Calu3 (cell line): ENCODE data around the gene OR1M1. TPM values are rescaled to one million over a fixed set of nuclear protein-coding genes. Genes with fewer than 3 reads are reported as not detected.
A peak's percentile ranks its signal among the peaks of the same experiment; 100 is the strongest.

Experiments used
- BruUV-seq: library from RNA; stranded (reverse); fragments of 400-500 nt; replicated peaks from 2 replicates; lab custom pipeline; 2021; lab: Mats Ljungman, UMichigan
- CTCF ChIA-PET: fragments of 300-600 bp; sonication (Branson Sonifier 250); formaldehyde crosslinking; loops from one replicate; lab custom pipeline; 2022; ENCODE audit warnings: antibody characterized with exemption; lab: Charles Lee
- DNase-seq: peaks from one replicate; pipeline ENCODE4 v3.0.0; 2022
- H3K27ac Mint-ChIP-seq: one replicate; pipeline ENCODE4 v1.8.0; 2022; ENCODE audit warnings: mixed read lengths; ENCODE audit not compliant: unreplicated experiment
- H3K27me3 Mint-ChIP-seq: one replicate; pipeline ENCODE4 v1.8.0; 2022; ENCODE audit warnings: mixed read lengths; ENCODE audit not compliant: unreplicated experiment
- H3K36me3 Mint-ChIP-seq: one replicate; pipeline ENCODE4 v1.8.0; 2022; ENCODE audit warnings: mild to moderate bottlenecking, moderate library complexity, mixed read lengths; ENCODE audit not compliant: insufficient read depth, unreplicated experiment
- H3K4me1 Mint-ChIP-seq: one replicate; pipeline ENCODE4 v1.8.0; 2022; ENCODE audit warnings: mild to moderate bottlenecking, low read depth, mixed read lengths; ENCODE audit not compliant: unreplicated experiment
- H3K4me3 Mint-ChIP-seq: one replicate; pipeline ENCODE4 v1.8.0; 2022; ENCODE audit warnings: mild to moderate bottlenecking, low read depth, moderate library complexity, mixed read lengths; ENCODE audit not compliant: unreplicated experiment
- H3K9me3 Mint-ChIP-seq: one replicate; pipeline ENCODE4 v1.8.0; 2022; ENCODE audit warnings: low read depth, mixed read lengths; ENCODE audit not compliant: unreplicated experiment
- CTCF ChIP-seq: fragments of 200-600 bp; IDR thresholded peaks from one replicate; pipeline ENCODE4 v1.8.0; 2022; ENCODE audit warnings: antibody characterized with exemption; ENCODE audit not compliant: unreplicated experiment
- intact Hi-C: fragments of 100-400 bp; cut with micrococcal nuclease; formaldehyde crosslinking; loops from one replicate; pipeline ENCODE4 v1.10.0; 2022; ENCODE audit not compliant: unreplicated experiment
- total RNA-seq: library from RNA; stranded (reverse); gene quantifications from 2 replicates; pipeline ENCODE4 v1.2.3, GENCODE V29; 2022

OR1M1 gene
- total RNA-seq, 1 experiment from 2014 or later, result not detected

- CTCF ChIA-PET, result no interaction called here
- BruUV-seq, result no TSS peak
- Mint-ChIP-seq H3K4me1 (no peaks in the 10 kb centered on the region), H3K9me3 (peaks cover 4% of the 10 kb centered on the region), H3K4me3 (no peak within 1 kb of the TSS), H3K27ac (no peak within 1 kb of the TSS), H3K27me3 (no peaks in the 10 kb centered on the region), H3K36me3 (no peaks in the 10 kb centered on the region)
- TF ChIP-seq CTCF, result no peak
- intact Hi-C loops, result no loop called here
- no peak for DNase-seq
Measured at GRCh38 chr19:9115307-9115813, 28.5 kb downstream of the OR1M1 start, which contains the start of gene OR7G1. Gene OR7G1 (minus strand): TSS chr19:9115763. CDS start chr19:9115763, 0 bp downstream.

GRCh38 chr19:9116547-9116946, 29.7 kb downstream of the OR1M1 start:
- intact Hi-C loops, result no loop called here
- Mint-ChIP-seq H3K27ac (no peak overlapping the region), H3K36me3 (no peaks in the 10 kb centered on the region), H3K4me1 (no peaks in the 10 kb centered on the region), H3K9me3 (peaks cover 4% of the 10 kb centered on the region), H3K27me3 (no peaks in the 10 kb centered on the region), H3K4me3 (no peak overlapping the region)
- CTCF ChIA-PET, result no interaction called here
- DNase-seq, result no peak
- BruUV-seq, result no TSS peak
- TF ChIP-seq CTCF, result no peak

- Mint-ChIP-seq H3K36me3 (no peaks in the 10 kb centered on the region), H3K27ac (peak within 1 kb of the TSS; percentile 56), H3K4me3 (no peak within 1 kb of the TSS), H3K27me3 (no peaks in the 10 kb centered on the region), H3K4me1 (no peaks in the 10 kb centered on the region), H3K9me3 (peaks cover 11% of the 10 kb centered on the region)
- no peak for TF ChIP-seq CTCF
- no peak for DNase-seq
- no TSS peak for BruUV-seq
- intact Hi-C loops, result no loop called here
- CTCF ChIA-PET, result interaction anchor here (0.6 kb wide), 1 partner anchor 9 kb away, joined by 7 read pairs; no protein-coding TSS in a partner anchor
Measured at GRCh38 chr19:9126900-9127405, 40.1 kb downstream of the OR1M1 start, which contains the start of gene OR7G3. Gene OR7G3 (minus strand): TSS chr19:9126950. CDS start chr19:9126950, 0 bp downstream.

- no peaks in the 10 kb centered on the region for H3K4me1 Mint-ChIP-seq
- H3K27me3 Mint-ChIP-seq, result no peaks in the 10 kb centered on the region
- intact Hi-C loops, result no loop called here
- TF ChIP-seq CTCF, result no peak
- no TSS peak for BruUV-seq
- CTCF ChIA-PET, result no interaction called here
- peak; percentile 72 for DNase-seq
- peaks cover 12% of the 10 kb centered on the region for H3K9me3 Mint-ChIP-seq
- peak overlapping the region; percentile 64 for H3K27ac Mint-ChIP-seq
- no peaks in the 10 kb centered on the region for H3K36me3 Mint-ChIP-seq
- no peak overlapping the region for H3K4me3 Mint-ChIP-seq
Measured at GRCh38 chr19:9128171-9128570, 41.3 kb downstream of the OR1M1 start.
